Cerebellar cortex (tissue), 1 donor: Measurements from ENCODE around the gene AKAP13.
A peak's percentile ranks its signal among the peaks of the same experiment; 100 is the strongest.

ENCODE experiments used
- DNase-seq: peaks from one replicate; pipeline ENCODE4 v3.0.0-alpha.2; 2015; ENCODE audit warnings: low spot score

The AKAP13 gene

DNA sequence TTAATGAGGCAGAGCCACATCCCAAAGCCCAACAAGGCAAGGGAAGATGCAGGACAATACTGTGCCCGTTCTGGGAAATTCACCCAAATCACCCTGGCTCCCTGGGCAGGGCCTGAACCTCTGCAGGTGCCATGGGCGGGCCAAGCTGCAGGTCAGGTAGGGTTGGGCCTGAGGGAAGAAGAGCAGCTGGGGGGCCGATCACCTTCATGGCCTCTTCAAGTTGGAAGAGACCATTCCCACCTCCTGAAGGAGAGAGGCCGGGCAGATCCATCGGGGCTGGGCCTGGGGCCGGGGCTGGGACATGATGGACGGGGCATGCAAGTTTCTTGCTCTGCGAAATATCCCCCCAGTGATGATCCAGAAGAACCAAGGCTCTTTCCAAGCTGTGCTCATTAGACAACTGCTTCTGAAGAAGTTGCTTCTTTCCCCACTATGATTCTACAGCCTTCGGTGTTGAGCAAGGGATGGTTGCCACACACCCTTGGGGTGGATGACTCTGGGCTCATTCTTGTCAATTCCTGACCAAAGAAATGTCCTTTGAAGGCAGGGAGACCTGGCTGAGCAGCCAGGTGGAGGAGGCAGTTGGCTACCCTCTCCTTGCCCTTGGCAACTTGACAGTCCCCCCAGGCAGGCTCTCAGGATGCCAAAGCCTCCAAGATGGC, 376.1 kb downstream of the AKAP13 start:
- DNase-seq: peak; percentile 58

DNA sequence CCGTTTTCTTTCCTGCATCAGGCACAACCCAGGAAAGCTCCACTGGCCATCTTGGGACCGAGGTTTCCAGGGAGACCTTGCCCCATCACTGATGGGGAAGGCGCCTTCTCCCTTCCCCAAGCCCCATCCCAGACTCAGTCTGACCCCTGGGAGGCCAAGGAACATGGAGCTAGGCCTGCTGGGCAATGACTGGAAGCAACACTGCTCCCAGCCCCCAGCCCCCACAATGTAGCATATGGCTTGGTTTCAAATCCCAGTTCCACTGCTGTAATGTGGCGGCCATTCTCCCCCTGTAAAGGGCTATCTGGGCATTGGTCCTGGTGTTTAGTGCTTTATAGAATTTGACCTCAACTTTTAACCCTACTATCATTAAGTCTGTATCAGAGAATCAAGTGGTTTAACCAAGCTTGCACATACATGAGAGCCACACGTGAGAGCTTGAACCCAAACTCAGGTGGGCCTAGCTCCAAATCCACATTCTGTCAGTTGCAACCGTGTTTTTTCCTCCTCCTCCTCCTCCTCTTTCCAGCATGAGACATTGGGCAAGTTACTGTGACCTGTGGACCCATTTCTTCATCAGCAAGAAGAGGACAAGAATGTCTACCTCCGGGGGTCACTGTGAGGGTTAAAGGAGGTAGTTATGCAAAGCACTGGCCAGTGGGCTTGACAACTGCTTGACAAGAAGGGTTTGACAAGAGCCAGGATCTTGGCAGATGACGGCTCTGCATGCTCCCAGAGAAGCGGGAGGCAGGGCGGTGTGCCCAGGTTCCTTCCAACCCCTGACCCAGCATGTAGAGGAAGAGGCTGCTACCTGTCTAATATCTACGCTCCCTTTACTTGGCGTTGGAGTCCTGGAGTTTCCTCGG, 376.9 kb downstream of the AKAP13 start:
- no peak for DNase-seq

DNA sequence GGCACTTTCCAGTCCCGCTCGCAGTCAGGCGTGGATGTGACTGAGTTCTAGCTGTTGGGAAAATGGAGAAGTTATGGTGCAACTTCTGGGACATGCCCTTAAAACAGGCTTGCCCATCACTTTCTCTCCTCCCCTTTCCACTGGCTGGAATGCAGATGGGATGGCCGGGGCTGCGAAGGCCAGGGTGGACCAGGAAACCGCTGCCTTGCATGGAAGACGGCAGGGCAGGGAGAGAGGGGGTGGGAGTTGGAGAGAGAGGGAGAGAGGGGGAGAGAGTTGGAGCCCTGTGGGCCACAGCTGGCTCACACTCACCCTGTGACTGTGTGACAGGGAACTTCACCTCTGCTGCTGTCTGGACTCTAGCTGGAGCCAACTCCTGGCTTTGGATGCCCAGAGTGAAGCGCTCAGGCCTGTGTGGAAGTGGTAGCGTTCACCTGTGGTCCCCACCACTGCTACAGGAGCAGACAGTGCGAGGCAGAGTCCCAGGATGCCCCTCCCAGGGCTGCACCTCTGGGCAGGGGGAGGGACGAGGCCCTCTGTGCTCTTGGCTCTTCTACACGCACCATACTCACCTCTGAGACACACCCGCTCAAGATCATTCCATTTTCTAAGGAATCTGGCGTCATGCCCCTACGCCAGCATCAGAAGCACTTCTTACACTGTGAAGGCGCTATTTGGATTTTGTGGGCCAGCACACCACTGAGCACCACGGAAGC, 377.7 kb downstream of the AKAP13 start:
- no peak for DNase-seq

DNA sequence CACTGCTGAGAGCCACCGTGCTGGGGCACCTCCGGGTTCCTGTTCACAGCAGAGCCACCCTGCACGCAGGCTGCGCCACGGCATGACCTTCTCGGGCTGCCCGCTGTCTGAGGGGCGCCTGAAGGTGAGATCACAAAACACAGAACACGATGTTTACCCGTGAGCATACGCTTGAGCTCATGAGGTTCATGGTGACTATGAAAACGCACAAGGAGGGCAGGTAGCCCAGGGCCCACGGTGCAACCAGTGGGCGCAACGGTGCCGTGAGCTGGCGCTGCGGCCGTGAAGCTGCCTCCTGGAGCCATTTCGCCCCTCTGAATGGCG, 378.2 kb downstream of the AKAP13 start:
- DNase-seq: no peak

DNA sequence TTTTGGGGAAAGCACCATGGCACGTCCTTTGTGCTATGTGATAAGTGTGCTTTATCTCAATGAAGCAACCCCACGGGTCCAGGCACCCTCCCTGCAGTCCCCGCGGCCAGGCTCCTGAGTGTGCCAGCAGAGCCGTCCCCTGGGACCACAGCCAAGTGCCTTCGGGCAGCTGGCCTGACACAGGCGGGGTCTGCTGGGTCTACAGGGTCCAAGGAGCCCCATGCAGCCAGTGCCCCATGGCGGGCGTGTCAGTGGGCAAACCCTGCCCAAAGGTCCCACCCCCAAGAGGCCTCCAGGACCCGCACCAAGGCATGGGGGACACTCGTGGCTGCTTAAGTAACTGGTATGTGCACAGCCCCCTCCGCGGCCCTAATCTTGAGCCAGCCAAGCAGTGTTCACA, 379.0 kb downstream of the AKAP13 start:
- DNase-seq: no peak

DNA sequence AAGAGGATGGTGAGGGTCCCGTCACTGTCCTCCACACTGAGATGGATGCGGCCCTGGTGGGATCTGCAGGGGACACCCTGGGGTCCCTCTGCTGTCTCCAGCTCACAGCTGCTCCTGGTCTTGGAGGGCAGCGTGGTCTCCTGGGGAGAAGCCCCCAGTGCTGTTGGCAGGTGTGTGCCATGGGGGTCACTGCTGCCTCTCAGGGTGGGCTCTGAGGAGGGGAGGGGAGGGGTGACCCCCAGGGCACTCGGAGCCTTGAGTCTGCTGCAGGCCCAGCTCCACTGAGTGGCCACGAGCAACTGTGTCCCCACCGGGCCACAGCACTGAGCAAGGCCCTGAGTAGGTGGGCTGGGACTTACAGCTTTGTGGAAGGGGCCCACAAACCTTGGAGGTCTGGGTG, 379.6 kb downstream of the AKAP13 start:
- DNase-seq: no peak

DNA sequence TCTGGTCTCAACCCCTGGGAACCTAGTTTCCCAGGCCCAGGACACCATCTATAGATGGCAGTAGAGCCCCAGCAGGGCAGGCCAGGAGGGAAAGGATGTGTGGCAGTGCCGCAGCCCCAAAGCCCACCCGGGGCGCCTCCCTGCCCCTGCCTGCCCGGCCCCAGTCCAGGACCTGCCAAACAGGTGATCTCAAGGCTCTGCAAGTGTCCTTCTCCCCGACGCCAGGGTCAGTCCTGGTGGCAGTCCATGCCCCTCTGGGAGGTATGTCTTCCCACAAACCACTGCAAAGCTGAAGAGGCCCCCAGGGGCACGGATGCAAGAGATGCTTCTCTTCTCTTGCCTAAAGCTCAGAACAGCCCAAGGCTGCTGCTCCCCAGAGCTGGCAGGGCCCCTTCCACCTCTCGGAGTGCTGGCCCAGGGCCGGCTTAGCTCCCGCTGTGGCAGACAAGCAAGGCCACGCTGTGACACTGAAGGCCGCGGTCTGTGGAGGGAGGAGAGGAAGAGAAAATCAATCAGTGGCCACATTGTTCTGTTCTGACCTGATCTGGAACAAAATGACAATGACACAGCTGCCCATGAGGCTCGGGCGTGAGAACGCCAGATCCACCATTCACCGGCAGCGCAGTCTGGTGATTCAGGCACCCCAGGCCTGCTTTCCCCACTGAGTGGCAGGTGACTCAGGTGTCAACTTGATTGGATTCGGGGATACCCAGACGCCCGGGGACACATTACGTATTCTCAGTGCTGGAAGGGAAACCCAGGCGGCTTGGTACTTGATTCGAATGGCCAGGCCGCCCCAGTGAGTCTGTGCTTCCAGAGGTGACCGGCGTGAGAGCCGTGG, 380.3 kb downstream of the AKAP13 start:
- DNase-seq: no peak

DNA sequence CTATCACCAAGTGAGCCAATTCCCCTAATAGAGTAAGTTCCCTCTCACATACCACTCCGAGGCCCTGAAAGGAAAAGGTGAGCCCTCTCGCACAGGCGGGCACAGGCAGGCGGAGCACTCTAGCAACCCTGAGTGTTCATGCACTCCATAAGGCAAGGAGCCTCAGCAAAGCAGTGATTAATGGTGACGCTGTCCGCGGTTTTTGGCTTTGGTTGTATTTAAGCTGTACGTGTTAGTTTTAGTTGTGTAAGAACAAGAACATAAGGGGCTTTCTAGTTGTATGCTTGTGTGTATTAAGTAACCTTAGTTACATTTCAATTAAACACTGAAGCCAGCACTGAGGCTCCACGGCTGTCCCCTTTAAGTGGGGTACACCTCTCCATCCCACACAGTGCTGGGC, 381.2 kb downstream of the AKAP13 start:
- no peak for DNase-seq

DNA sequence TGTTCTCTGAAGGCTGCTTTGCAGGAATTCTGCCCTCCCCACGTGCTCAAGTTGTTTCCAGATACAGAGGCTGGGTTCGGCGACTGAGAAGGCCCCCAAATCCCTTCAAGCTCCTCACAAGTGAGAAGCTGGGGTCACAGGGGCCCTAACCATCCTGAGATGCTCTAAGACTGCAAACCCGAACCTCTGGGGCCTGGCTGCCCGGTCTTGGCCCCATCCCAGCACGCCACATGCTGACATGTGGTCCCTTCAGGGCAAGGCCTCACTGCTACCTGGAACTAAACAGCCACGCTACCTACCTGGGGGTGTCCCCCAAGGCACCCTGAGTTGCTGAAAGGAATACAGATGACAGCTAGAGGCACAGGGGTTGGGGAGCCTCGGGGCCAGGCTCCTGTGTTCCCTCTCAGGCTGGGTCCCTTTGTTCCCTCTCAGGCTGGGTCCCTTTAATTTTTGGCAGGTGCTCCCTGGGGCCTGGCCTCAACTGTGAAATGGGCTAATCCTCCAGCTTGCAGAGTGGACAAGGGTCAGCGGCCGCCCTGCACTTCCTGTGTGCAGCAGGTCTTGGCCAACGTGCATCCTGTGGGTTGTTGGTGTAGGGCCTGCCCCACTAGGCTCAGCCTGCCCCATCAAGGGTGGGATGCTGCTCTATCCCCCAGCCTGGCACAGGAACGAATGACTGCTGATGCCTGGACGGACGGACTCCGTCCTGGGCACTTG, 381.8 kb downstream of the AKAP13 start:
- no peak for DNase-seq

DNA sequence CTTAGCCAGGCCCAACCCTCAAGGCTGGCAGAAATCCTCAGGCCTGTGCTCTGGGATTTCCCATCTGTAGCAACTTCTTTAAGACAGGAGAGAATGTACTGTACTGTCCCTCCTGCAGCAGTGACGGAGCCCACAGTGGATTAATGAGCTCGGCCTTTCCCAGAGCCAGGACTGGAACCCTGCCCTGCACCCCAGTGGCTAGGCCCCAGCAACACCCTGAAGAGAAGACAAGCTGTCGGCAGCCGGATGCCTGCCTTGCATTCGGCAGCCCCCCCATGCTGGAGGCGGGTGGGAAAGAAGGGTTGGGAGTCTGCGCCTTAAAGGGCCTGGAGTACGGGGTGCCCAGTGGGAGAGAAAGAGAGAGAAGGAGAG, 382.3 kb downstream of the AKAP13 start:
- no peak for DNase-seq

DNA sequence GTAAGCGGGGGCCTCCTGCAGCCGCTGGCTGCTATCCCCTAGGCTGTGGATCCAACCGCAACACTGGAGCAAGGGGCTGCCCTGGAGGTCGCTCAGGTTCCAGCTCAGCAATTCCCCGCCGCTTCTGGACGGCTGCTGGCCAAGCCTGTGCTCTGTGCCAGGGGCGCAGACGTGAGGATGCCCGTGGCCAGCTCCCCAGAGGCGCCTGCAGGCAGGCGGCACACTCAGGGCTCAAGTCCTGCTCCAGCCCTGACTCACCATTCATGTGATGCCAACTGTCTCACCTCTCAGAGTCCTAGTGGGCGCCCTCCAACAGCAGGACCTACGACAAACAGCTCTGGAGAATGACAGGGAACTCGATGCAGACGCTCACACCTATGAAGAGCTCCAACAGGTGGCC, 382.8 kb downstream of the AKAP13 start:
- DNase-seq: no peak

DNA sequence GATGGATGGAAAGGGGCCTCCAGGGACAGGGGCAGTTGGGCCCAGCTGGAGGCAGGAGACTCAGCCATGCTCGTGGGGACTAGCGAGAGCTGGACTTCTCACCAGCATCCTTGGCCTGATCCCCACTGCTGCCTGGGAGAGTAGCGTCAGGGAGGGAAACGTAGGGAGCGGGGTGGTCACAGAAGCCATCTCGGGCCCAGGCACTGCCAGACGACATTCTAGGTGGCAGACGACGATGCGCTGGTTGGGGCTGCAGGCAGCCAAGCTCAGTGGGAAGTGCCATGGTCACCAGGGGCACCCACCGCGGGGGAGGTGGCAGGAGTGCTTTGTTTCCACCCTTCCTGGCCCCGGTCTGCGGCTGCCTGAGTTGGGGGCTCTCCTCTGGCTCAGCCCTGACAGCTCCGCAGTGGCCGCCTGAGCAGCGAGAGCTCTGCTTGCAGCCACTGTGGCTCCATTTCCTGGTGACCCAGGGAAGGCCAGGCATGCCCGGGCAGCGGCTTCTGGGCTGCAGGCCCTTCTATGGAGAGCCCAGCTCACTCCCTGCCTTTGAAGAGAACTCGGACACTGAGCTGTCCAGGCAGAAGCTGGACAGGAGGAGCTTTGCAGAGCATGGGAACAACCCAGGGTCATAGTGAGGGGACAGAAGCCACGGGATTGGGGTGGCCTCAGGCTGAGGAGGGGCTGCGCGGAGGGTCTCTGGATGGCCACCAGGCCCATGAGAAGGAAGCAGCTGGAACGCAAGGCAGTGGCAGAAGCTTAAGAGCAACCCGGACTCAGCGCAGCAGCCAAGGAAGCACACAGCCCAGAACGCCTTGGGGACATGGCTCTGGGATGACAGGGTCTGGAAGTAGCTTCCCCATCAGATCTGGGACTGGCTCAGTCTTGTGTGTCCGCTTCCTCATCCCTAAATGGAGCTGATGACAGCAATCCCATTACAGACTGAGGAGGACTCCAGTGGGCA, 383.6 kb downstream of the AKAP13 start:
- no peak for DNase-seq

DNA sequence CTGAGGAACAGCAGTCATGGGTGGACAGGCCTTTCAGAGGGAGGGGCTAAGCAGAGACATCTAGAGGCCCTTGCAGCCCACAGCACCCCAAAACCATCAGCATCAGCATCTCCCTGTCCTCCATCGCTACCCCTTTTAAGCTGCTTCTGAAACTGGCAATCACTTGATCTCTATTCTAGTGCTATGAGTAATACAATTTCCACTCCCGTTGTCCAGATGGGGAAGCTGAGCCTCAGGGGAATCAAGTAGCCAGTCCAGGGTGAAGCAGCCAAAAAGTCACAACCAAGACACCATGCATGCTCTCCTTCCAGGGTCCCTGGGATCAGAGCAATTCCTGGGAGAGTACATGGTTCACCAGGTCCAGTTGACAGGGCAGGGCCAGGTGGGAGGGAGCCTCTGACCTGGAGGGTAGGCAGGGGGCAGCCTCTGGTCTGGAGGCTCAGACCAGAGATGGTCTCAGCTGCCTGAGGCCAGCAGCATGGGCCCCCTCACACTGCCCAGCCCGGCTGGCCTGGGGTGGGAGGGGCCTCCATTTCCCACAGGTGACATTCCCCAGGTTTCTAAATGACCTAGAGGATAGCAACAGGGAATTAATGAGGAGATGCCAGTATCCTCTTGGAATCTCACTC, 384.4 kb downstream of the AKAP13 start:
- no peak for DNase-seq

DNA sequence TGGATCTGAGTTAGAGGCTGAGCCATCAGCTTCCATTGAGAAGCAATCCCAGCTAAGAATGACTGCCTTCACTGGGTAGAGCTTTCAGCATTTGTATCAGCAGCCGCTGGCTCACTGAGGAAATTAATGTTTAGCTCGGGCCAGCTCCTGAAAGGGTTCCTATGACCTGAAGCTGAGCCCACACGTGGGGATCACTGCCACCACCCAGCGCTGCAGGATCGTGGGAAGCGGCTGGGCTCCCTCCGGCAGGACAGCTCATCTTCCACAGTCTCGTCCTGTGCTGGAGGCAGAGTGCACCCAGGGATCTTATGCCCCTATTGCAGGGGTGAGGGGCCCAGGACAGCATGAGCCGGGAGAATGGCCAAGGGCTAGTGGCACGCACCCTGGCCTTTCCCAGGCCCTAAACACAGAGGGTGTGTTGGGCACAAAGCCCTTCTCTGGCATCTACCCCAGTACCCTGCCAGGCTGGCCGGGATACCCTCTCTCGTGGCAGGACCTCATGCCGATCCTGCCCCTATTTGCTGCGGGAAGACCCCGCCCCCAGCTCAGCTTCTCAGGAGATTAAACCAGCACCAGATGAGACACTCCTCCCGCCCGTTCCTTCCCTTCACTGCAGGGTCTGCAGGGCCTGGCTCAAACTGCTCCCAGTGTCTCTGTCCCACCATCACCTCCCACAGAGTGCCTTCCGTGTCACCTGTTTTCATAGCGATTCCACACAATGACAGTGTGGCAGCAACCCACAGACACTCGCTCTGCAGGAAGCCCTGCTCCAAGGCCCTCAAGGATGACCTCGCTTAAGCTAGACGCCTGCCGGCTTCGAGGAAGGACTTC, 385.8 kb downstream of the AKAP13 start:
- no peak for DNase-seq

DNA sequence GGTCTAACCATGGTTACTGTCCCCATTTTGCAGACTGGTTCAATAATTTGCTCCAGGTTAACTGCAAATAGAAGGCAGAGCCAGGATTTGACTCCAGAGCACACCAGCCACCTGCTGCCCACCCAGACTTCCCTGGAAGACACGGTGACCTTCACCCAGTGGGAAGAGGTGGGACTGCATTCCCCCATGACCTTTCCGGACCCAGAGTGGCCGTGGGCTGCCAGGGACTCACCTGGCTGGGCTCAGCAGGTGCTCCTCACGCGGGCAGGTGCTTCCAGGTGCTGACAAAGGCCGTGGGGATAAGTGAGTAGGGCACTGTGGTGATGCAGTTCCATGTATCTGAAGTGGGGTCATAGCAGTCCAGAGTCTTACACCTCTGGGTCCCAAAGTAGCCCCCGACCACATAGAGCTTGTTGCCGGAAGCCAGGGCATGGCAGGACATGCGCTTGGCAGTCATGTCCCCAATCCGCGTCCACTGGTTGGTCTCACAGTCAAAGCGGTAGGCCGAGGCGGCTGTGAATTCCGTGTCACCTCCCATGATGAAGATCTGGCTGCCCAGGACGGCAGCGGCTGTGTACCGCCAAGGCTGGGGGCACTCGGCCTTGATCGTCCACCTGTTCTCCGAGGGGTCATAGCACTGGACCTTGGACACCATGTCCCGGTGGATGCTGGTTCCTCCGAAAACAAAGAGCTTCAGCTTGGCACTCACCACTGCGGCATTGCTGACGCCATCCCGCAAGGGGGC, 387.6 kb downstream of the AKAP13 start:
- no peak for DNase-seq

DNA sequence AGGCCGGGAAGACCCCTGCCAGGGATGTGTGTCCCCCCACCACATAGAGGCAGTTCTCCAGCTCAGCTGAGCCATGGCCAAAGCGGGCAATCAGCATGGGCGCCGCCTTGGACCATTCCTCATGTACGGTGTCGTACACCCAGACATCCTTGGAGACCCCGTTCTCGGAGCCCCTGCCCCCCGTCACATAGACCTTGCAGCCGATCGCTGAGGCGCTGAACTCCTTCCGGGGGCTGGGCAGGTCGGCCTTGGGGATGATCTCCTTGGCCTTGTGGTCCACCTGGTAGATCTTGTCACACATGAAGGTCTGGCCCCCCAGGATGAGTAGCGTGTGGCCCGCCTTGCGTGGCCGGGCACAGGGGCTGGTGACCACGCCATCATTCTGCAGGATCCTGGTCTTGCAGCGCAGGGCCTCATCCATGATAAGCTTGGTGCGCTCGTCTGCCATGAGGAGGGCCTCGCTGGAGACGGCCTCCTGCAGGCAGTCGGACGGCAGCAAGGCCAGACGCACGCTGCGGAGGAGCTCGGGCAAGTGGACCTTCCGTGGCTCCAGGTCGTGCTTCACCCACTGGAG, 388.3 kb downstream of the AKAP13 start:
- no peak for DNase-seq

DNA sequence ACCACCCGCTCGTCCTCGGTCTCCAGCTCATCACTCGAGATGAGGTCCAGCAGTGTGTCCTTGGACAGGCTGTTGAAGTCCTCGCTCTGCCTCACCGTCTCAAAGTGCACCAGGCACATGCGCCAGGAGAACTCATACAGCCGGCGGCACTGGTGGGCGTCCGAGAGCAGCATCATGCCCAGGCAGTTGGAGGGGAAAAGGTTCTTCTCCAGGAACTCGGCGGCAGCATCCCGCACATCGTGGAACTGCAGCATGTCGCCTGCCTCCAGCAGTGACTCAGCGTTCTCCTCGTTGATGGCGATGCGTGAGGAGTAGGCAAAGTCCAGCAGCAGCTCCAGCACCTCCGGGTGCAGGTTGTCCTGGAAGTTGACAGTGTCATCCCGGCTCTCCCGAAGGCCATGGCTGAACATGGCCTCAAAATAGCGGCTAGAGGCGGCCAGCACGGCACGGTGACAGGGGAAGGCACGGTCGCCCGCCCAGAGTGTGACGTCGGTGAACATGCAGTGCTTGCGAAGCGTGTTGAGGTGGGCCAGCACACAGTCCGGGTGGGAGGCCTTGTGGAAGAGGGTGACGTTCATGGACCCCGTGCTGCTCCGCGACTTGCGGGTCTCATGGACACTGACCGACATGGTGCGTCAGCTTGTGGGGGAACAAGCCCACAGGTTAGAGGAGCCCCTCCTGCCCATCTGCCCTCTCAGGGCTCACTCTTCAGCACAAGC, 388.9 kb downstream of the AKAP13 start:
- DNase-seq: no peak
